GM21723 (cell line): ENCODE measurements around the gene ACOT11.

ENCODE experiments used
- ATAC-seq: cut with Tn5 transposase; IDR thresholded peaks from one replicate; pipeline ENCODE4 v1.9.1; 2021; ENCODE audit warnings: mild to moderate bottlenecking, moderate library complexity; ENCODE audit not compliant: unreplicated experiment

Gene ACOT11

GRCh38 chr1:54640863-54641836 is 93.1 kb downstream of the ACOT11 start, which contains the start of gene MROH7:
TSS of gene MROH7 (plus strand) at chr1:54641786. CDS start at chr1:54652927, 11,141 bp downstream.
- no peak for ATAC-seq

GRCh38 chr1:54643736-54644135 is 95.7 kb downstream of the ACOT11 start:
- no peak for ATAC-seq

- no peak for ATAC-seq
These were observed 98.0 kb downstream of the ACOT11 start for GRCh38 chr1:54645806-54646676.

GRCh38 chr1:54649130-54649898 is 101.3 kb downstream of the ACOT11 start:
- no peak for ATAC-seq

GRCh38 chr1:54649921-54650320 is 101.9 kb downstream of the ACOT11 start:
- ATAC-seq, result no peak

- ATAC-seq, result no peak
These were observed 102.4 kb downstream of the ACOT11 start for GRCh38 chr1:54650417-54650816.

GRCh38 chr1:54651608-54652007 is 103.6 kb downstream of the ACOT11 start:
- no peak for ATAC-seq

GRCh38 chr1:54652168-54652567 is 104.1 kb downstream of the ACOT11 start:
- ATAC-seq, result no peak

GRCh38 chr1:54653036-54653435 is 105.0 kb downstream of the ACOT11 start:
- no peak for ATAC-seq

- no peak for ATAC-seq
These were observed 110.3 kb downstream of the ACOT11 start for GRCh38 chr1:54658164-54658913.
